HG03039 (cell line): ENCODE measurements around the gene P3H3.

Source experiments
- ATAC-seq: cut with Tn5 transposase; IDR thresholded peaks from one replicate; pipeline ENCODE4 v1.9.1; 2021; ENCODE audit warnings: mild to moderate bottlenecking, moderate library complexity; ENCODE audit not compliant: unreplicated experiment

P3H3 gene

DNA sequence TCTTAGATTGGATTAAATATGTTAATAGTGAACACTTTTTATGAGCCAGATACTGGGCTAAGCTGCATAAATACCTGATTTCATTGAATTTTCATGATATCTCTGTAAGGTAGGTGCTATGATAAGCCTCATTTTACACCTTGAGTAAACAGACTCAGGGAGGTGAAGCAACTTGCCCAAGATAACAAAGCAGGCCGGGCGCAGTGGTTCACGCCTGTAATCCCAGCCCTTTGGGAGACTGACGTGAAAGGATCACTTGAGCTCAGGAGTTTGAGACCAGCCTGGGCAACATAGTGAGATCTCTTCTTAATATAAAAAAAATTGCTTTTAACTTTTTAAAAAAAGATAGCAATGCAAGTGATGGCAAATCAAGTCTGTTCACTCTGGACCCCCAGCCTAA, 13.9 kb downstream of the P3H3 start:
- ATAC-seq, result no peak

DNA sequence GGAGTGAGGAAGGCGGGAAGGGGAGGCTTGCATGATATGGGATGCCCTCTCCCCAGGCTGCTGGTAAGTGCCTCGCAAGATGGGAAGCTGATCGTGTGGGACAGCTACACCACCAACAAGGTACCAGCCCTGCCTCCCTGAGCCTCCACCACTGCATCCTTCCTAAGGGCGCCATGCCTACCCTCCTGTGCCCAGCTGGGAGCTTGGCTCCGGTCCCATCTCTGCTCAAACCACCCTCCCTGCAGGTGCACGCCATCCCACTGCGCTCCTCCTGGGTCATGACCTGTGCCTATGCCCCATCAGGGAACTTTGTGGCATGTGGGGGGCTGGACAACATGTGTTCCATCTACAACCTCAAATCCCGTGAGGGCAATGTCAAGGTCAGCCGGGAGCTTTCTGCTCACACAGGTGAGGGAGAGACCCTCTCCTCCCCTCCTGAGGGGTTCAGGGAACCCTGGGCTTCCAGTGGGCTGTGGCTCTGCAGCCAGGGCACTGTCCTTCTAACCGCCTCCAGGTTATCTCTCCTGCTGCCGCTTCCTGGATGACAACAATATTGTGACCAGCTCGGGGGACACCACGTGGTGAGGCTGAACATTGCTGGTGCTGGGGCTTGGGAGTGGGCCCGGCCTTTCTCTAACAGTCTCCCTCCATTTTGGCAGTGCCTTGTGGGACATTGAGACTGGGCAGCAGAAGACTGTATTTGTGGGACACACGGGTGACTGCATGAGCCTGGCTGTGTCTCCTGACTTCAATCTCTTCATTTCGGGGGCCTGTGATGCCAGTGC, 15.1 kb downstream of the P3H3 start:
- ATAC-seq, result no peak

DNA sequence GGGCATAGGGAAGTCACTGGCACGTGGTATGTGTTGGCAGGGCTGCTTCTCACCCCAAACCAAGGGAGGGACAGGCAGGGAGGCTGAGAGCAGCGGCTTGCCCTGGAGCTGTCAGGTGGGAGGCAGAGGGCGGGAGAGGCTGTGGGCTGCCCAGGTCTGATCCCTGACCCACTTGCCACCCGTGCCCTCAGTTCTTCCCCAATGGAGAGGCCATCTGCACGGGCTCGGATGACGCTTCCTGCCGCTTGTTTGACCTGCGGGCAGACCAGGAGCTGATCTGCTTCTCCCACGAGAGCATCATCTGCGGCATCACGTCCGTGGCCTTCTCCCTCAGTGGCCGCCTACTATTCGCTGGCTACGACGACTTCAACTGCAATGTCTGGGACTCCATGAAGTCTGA, 17.2 kb downstream of the P3H3 start:
- ATAC-seq, result no peak

DNA sequence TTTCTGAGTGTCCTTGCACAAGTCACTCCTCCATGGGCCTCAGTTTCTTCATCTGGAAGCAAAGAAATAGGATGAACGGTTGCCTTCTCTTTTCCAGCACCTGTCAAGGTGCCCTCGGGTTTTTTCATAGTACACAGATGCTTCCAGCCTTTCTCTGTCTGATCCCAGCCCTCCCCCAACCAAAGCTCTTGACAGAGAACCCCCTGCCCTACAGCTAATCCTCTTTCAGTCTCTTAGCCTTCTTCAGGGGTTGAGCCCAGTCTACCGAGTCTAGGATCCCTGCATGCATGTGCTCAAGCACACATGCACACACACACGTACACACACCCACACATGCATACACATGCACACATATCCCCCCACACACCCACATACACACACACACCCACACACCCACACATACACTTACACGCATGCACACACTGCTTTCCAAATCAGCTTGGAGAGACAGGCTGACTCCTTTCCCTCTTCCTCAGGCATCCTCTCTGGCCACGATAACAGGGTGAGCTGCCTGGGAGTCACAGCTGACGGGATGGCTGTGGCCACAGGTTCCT, 18.2 kb downstream of the P3H3 start:
- ATAC-seq, result no peak

DNA sequence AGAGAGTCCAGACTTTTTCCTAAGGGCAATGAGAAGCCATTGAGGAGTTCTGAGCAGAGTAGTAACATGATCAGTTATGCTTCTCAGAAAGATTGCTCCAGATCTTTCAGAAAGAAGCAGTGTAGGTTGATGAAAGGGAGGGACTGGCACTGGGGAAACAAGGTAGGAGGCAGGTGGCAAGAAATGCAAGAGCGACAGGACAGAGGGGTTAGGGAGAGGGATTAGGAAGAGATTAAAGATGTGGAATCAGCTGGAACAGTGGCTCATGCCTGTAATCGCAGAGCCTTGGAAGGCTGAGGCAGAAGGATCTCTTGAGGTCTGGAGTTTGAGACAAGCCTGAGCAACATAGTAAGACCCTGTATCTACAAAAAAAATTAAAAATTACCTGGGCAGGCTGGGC, 19.5 kb downstream of the P3H3 start:
- no peak for ATAC-seq

DNA sequence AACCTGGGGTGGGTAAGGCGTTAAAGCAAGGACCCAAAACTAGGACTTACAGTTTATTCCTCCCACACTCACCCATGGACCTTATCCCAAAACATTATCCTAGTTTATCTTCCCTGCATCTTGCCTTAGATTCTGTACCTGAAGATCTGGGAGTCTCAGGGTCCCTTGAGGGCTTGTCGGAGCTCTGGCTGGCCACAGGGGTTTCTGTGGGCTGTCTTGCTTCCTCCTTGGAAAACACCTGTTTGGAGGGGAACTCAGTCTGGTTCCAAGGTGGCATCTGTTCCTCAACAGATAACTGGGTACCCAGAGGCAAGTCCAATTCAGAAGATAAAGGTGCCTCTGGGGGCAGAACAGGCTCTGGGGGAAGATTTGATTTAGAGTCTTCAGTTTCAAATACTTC, 21.2 kb downstream of the P3H3 start:
- no peak for ATAC-seq

DNA sequence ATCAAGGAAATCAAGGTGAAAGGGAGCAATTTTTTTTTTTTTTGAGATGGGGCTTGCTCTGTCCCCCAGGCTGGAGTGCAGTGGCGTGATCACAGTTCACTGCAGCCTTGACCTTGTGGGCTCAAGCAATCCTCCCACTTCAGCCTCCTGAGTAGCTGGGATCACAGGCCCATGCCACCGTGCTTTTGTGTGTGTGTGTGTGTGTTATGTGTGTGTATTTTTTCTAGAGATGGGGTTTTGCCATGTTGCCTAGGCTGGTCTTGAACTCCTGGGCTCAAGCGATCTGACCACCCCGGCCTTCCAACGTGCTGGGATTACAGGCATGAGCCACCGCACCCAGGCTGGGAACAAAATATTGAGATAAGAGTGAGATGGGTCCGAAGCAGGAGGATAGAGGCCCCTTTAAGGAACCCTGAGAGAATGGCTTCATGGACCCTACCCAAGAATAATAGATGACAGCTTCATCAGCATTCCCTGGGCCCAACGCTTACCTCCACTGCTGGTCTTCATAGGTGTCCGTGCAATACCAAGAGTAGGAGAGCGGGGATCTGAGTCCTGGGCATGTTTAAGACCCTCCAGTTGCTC, 21.9 kb downstream of the P3H3 start:
- ATAC-seq, result no peak

DNA sequence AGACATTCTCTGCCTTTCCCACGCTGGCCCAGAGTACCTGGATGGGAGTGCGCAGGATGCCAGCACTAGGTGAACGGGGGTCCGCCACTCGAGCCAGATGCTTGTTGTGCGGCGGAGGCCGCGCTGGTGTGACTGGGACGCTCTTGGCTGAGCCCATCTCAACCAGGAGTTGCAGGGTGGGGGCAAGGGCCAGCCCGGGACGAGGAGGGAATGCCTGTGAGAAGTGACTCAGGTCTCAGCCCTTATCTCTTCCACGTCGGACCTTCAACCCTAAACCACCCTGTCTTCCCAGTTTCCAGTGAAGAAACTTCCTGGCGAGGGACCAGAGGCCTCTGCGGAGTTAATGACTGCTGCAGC, 22.6 kb downstream of the P3H3 start:
- ATAC-seq, result no peak

DNA sequence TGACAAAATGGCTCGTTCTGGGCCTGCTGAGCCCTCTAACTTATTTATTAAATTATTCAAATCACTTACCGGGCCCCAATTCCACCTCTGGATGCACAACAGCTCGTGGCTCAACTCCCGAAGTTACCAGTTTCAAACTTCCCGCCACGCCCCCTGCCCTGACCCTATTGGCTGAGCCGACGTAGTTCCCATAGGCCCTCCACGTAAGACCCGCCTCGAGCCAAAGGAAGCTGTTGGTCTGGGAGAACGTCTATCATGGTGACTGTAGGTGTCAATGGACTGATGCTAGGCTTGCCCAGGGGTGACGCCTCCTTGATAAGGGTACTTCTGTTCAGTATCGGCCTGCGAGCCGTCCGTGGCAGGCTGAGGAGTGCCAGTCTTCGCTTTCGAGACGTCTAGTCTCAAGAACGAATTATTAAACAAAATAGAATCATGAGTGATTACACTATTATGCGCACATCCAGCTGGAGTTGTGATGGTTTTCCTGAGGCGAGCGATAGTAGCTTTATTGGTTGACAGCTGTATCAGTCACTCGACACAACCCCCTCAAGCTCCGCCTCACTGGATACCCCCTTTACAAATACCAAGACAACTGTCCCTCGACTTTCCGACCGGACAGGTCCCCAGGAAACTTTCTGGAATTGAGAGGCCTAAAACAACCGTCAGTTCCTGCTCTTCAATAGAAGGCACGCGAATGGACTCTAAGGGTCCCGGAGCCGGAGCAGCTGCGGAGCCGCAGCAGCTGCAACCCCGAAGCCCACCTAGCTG, 23.1 kb downstream of the P3H3 start, which contains the start of gene CDCA3:
TSS of gene CDCA3 (minus strand) at position 134 of the 768 bp plus-strand sequence. CDS start 334 bp downstream, outside the sequence.
- ATAC-seq, result peak; percentile 44

DNA sequence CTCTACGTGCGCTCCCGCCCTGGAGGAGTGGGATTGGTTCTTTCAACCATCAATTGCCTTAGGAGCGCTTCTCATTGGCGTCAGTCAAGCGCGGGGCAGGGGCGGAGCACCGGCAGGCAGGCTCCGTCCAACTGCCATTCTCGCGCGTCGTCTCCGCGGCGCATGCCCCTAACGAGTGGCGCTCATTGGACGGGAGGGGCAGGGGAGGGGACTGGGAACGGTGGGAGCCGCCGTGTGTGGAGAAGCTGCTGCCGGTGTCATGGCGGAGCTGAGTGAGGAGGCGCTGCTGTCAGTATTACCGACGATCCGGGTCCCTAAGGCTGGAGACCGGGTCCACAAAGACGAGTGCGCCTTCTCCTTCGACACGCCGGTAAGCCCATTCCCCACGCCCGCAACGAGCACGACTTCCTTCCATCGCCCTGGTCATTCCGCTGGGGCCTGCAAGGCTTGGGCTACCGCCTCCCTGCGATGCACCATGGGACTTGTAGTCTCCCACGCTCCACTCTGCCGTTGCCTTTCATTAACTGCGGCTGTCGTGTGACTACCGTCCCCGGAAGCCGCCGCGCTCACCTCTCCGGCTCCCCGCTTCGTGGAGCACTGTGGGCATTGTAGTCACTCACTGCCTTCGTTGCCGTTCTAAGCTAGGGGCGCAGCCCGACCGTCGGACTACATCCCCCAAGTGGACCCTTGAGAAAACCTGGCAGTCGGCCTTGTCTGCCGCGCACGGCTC, 23.9 kb downstream of the P3H3 start, which contains the start of gene USP5:
TSS of gene USP5 (plus strand) at position 230 of the 730 bp plus-strand sequence. CDS start at position 260, 30 bp downstream.
- peak; percentile 63 for ATAC-seq

DNA sequence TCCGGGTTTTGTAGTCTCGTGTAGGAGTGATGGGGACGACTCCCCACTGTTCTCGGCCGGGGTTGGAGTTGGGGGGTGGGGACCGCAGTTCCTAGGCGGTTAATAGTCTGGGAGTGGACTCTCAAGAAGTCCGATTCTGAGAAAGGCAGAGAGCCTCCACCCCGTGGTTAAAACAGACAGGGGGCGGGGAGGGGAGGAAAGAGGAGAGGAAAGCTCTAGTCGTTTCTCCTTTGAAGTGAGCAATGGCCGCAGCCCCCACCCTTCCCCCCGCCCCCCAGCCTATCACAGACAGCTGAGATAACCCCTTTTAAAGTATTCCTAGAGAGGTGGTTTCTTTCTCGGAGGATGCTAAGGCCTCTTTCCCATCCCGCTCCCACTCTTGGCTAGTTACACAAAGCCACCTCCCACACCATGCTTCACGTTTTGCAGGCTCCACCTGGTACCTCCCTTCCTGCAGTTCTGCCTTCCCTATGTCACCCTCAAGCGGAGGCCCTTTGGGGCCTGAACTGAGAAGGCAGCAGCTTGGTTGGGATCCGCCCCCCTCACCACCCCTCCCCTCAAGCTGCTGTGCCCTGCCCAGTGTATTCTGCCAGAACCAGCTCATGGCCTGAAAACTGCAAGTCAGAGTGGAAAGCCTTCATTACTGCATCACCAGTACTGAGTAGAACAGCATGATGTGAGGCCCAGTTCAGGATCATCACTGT, 24.6 kb downstream of the P3H3 start:
- ATAC-seq, result no peak

DNA sequence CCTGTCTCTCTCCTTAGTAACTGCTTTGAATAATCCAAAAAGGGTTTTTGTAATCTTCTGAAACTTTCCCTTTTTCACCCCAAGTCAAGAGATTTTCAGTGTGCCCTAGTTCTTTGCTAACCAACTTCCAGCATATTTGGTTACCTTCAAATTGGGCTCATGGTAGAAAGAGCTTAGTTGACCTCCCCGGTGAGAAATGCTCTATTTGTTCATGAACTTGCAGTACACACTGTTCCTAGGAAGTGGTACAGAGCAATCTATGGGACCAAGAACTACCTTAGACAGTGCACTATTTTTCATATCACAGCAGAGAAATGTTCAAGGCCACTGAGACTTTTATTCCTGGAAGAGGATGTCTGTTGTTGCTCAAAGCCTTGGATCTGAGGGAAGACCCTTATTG, 25.4 kb downstream of the P3H3 start:
- no peak for ATAC-seq

DNA sequence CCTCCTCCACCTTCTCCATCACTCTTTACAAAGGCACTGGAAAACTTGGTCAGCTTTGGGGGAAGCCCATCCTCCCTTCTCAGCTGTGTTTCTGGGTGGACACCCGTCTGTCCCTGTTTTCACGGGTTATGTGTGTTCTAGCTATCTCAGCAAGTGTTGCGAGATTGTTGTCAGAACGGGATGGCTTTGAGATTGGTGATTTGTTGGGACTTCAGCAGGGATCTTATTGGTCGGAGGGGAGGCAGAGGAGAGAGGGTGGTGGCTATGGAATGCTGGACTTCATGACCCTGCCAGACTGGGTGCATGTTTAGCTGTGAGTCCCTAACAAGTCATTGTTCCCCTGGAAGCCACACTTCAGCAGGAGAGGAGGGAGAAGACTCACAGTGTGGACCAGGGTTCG, 25.8 kb downstream of the P3H3 start:
- ATAC-seq, result no peak

DNA sequence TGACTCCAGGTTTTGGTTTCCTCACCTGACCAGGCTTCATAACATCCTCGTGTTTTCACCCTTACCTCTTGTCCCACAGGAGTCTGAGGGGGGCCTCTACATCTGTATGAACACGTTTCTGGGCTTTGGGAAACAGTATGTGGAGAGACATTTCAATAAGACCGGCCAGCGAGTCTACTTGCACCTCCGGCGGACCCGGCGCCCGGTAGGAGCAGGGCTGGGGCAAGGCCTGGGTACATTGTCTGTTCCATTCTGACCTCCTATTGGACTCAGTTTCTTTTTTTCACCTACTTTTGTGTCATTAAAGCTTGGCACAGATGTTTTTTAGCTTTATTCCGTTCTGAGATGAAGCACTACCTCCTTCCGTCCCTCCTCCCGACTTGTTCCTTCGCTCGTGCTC, 27.1 kb downstream of the P3H3 start:
- no peak for ATAC-seq

DNA sequence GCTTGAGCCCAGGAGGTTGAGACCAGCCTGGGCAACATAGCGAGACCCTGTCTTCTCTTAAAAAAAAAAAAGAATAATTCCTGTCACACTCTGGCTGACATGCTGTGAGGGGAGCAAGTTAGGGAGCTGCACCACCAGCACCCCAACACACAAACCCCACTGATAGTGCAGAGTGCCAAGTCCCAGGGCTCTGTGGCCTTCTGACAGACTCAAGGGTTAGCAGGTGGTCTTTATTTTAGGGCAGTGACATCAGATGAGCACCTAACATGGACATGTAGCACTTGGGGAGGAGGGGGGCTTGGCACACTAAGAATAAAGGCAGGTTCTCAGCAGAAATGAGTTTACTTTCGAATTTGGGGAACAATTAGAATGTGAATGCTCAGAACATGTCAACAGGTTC, 30.6 kb downstream of the P3H3 start:
- ATAC-seq, result no peak

DNA sequence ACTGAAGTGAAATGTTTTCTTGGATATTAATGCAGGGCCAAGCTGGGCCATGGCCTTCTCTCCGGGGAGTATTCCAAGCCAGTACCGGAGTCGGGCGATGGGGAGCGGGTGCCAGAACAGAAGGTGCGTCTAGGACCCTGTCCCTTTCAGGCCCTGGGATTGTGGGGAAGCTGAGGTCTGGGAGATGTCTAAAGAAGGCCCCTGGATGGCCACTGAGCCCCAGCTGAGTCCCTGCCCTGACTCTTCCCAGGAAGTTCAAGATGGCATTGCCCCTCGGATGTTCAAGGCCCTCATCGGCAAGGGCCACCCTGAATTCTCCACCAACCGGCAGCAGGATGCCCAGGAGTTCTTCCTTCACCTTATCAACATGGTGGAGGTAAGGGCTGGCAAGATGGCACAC, 31.9 kb downstream of the P3H3 start:
- ATAC-seq, result no peak

DNA sequence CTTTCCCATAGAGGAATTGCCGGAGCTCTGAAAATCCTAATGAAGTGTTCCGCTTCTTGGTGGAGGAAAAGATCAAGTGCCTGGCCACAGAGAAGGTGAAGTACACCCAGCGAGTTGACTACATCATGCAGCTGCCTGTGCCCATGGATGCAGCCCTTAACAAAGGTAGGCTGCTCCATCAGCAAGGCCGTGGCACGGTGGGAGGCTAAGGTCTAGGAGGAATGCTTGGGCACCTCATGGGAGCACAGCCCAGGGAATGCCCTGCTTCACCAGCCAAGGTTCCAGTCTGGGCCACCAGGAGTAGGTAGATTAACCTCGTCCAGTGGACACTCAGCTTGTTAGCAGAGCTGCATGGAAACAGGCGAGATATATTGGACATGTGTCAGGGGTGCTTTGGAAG, 32.7 kb downstream of the P3H3 start:
- no peak for ATAC-seq

DNA sequence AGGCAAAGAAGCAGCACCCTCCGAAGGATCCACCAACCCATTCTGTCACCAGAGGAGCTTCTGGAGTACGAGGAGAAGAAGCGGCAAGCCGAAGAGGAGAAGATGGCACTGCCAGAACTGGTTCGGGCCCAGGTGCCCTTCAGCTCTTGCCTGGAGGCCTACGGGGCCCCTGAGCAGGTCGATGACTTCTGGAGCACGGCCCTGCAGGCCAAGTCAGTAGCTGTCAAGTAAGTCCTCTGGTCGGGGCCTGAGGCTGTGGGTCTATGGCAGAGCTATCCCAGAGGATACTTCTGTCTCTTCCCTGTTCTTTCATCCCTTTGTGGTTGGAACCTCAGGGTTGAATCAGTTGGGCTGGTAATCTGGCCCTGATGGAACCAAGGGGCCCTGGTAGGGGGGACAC, 33.2 kb downstream of the P3H3 start:
- no peak for ATAC-seq

DNA sequence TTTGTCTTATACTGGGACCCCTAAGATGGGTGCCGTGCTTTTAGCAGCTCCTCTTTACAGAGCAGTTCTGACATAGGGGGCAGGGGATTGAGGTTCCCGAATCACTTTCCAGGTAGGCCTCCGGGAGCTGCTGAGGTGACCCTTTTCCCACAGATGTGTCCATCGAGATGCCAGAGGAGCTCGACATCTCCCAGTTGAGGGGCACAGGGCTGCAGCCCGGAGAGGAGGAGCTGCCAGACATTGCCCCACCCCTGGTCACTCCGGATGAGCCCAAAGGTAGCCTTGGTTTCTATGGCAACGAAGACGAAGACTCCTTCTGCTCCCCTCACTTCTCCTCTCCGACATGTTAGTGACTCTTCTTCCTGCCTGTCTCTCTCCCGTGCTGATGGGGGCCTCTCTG, 34.8 kb downstream of the P3H3 start:
- no peak for ATAC-seq

DNA sequence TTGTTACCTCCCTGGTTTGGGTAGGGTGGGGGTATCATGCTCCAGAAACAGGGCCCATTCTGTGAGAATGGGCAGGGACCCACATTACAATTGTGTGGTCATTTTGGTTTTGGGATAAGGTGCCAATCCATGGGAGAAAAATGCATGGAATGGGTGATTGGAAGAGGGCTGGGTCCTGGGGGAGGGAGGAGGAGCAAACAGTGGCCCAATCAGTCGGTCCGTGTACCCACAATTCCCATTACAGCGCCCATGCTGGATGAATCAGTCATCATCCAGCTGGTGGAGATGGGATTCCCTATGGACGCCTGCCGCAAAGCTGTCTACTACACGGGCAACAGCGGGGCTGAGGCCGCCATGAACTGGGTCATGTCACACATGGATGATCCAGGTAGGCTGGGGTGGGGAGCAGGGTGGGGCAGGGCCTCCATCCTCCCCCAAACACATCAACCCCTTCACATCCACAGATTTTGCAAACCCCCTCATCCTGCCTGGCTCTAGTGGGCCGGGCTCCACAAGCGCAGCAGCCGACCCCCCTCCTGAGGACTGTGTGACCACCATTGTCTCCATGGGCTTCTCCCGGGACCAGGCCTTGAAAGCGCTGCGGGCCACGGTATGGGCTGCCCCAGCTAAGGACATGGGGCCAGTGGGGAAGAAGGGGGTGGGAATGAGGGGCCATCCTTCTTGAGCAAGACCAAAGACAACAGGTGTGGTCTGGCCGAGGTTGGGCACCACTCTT, 35.5 kb downstream of the P3H3 start:
- ATAC-seq, result no peak
